Activated CD4-positive, alpha-beta T cell treated with anti-CD3 and anti-CD28 coated beads, Interleukin-2, amount 50 U/mL, for 48 hours (primary cell): ENCODE measurements around the gene UPF3A.
A peak's percentile ranks its signal among the peaks of the same experiment; 100 is the strongest.
"Not testable (repeated sequence)": the region's sequence is repeated elsewhere in the genome, so short reads cannot be mapped to it uniquely, and the experiment has no call there.

Source experiments
- DNase-seq, 2 experiments: peaks; one replicate each; pipeline ENCODE4 v3.0.0-alpha.2; 2020

The UPF3A gene, protein sequence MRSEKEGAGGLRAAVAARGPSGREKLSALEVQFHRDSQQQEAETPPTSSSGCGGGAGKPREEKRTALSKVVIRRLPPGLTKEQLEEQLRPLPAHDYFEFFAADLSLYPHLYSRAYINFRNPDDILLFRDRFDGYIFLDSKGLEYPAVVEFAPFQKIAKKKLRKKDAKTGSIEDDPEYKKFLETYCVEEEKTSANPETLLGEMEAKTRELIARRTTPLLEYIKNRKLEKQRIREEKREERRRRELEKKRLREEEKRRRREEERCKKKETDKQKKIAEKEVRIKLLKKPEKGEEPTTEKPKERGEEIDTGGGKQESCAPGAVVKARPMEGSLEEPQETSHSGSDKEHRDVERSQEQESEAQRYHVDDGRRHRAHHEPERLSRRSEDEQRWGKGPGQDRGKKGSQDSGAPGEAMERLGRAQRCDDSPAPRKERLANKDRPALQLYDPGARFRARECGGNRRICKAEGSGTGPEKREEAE

DNA sequence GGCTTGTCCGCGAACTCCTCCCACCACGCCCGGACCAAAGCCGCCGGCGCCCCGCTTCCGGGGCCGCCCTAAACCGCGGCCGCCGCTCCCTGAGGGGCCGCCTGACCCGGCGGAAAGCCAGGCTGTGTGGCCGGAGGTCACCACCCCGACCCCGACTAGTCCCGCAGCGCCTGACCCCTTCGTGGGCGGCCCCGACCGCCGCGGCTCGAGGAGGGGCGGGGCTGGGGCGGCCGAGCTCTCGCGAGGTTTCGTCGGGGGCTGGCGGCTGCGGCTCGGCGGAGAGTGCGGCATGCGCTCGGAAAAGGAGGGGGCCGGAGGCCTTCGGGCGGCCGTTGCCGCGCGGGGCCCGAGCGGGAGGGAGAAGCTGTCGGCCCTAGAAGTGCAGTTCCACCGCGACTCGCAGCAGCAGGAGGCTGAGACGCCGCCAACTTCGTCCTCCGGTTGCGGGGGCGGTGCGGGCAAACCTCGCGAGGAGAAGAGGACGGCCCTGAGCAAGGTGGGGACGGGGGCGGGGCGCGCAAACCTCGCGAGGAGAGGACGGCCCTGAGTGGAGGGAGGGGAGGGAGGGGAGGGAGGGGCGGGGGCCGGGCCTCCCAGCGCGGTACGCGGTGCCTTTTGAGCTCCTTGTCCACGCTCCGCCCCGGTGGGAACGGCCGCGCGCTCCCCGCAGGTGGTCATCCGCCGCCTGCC, at the start of gene UPF3A:
TSS of gene UPF3A (plus strand) at position 251 of the 690 bp plus-strand sequence. CDS start at position 290, 39 bp downstream.
- DNase-seq, result peak; percentile 88 to 90

GRCh38 chr13:114231886-114232285, 49.5 kb upstream of the UPF3A start:
- no peak for DNase-seq

GRCh38 chr13:114234266-114234644, 47.1 kb upstream of the UPF3A start:
- DNase-seq, result no peak

DNA sequence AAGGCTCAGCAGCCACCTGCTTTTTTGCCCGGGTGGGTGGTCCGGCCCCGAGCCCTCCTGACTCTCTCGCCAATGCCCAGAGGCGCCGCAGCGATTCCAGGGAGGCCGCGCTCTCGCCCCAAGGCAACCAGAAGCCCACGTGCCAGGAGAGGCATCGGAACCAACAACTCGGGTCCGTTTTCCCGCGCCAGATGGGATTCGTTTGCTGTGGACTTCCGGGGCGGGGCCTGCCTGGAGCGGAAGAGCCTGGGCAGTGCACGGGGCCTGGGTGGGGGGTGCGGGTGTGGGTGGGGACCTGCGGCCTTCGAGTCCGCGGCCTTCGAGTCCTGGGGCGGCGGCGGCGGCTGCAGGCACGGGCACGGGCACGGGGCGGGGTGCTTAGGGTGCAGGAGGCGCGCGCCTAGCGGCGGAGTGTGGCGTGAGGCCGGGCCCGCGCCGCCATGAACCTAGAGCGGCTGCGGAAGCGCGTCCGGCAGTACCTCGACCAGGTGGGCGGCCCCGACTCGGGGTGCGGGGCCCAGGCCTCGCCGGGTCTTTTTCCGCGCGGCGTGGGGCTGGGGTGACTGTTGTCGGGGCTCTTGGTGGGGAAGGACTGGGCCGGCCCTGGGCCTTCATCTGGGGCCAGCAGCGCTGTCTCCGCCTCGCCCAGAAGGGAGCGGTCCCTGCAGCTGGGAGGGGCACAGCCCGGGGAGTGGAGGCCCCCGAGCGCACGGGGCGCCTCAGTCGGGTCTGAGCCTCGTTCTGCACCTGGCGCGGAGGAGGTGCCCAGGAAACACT, 46.6 kb upstream of the UPF3A start, which contains the start of gene CDC16:
TSS of gene CDC16 (plus strand) at position 253 of the 777 bp plus-strand sequence. CDS start at position 441, 188 bp downstream.
- peak; percentile 94 for DNase-seq

GRCh38 chr13:114235697-114236096, 45.7 kb upstream of the UPF3A start:
- DNase-seq, result no peak

DNA sequence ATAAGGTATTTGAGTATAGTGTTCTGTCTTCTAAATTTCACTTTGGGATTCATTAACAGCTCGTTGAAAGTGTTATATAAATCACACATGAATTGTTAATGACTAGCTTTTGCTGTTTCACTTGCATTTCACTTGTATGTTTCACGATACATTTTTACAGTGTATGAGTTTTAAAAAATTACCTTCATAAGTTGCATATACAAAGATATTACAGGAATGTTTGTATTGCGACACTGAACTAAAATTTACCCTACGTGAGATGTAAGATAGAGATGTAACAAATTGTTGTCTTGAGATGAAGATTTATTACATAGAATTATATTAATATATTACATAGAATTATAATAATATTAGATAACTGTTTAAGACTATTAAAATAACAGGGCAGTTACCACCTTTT, 45.2 kb upstream of the UPF3A start:
- DNase-seq, result no peak

GRCh38 chr13:114237415-114238112, 43.8 kb upstream of the UPF3A start:
- no peak for DNase-seq

DNA sequence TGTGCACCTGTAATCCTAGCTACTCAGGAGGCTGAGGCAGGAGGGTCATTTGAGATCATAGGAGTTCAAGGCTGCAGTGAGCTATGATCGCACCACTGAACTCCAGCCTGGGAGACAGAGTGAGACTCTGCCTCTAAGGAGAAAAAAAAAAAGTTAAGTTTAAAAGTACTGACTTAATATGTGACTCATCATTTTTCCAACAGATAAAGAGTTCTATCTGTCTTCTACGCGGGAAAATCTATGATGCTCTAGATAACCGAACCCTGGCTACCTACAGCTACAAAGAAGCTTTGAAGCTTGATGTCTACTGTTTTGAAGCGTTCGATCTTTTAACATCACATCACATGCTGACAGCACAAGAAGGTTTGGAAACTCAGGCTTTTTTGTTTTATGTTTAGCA, 39.5 kb upstream of the UPF3A start:
- DNase-seq, result no peak

DNA sequence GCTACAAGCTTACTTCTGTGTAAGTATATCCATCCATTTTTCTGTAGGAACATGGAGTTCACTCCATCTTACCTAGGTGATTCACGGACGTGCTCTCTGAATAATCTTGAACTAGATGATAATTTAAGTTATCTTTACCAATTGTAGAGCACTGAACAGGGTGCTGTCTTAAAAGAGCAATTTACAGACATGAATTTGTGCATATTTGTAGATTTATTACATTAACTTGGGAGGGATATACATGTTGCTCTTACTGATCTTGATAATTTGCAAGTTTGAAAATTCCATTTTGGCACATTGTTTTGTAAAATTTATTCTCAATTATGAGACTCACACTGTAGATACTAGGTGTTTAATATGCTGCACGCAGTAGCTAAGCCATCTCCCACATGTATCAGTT, 37.4 kb upstream of the UPF3A start:
- no peak for DNase-seq

DNA sequence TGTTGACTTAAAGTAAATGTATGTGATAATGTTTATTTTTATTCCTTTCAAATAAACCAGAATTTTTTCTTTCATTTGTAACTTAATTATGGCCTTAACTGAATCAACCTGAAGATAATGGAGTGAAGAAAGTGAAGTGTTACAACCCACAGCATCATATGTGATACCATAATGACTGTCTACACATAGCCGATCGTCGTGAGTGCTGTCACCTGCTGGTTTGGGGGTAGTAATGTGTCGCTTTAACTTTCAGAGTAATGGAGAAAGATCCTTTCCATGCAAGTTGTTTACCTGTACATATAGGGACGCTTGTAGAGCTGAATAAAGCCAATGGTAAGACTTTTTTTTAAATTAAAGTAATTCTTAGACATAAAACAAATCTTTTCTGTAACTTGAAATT, 36.8 kb upstream of the UPF3A start:
- no peak for DNase-seq

GRCh38 chr13:114248011-114248410, 33.4 kb upstream of the UPF3A start:
- no peak for DNase-seq

DNA sequence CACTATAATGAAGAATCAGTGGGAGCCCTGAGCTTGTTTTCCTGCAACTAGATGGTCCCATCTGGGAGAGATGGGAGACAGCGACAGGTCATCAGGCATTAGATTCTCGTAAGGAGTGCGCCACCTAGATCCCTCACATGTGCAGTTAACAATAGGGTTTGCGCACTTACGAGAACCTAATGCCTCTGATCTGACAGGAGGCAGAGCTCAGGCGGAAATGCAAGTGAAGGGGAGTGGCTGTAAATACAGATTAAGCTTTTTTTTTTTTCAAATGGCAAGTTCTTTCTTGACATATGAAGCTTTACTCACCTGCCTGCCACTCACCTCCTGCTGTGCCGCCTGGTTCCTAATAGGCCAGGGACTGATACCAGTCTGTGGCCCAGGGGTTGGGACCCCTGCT, 32.3 kb upstream of the UPF3A start:
- DNase-seq, result no peak

DNA sequence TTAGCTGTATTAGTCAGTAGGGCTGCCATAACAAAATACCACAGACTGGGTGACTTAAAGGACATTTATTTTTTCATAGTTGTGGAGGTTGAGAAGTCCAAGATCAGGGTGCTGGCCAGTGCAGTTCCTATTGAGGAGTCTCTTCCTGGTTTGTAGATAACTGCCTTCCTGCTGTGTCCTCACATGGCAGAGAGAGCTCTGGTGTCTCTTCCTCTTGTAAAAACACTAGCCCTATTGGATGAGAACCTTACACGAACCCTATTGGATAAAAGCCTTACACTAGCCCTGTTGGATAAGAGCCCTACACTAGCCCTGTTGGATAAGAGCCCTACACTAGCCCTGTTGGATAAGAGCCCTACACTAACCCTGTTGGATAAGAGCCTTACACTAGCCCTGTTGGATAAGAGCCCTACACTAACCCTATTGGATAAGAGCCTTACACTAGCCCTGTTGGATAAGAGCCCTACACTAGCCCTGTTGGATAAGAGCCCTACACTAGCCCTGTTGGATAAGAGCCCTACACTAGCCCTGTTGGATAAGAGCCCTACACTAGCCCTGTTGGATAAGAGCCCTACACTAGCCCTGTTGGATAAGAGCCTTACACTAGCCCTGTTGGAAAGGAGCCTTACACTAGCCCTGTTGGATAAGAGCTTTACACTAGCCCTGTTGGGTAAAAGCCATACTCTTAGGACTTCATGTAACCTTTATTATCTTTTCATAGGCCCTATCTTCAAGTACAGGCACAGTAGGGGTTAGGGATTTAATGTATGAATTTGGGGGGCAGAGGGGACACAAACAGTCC, 29.6 kb upstream of the UPF3A start:
- not testable (repeated sequence) for DNase-seq

- no peak for DNase-seq
Measured at GRCh38 chr13:114256547-114256946, 24.9 kb upstream of the UPF3A start.

- DNase-seq, result no peak
Measured at GRCh38 chr13:114257014-114257413, 24.4 kb upstream of the UPF3A start.

DNA sequence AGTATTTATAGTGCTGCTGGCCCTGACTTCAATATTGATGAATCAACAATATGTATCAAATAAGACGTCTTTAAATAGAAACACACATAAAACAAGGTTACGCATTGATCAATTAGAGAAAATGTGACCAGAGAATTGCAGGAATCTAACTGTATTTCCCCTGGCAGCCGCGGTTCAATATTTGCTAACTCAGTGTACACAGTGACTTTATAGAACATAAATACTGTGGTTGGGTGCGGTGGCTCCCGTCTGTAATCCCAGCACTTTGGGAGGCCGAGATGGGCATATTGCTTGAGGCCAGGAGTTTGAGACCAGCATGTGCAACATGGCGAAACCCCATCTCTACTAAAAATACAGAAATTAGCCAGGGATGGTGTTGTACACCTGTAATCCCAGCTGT, 22.8 kb upstream of the UPF3A start:
- no peak for DNase-seq

GRCh38 chr13:114259374-114259773, 22.0 kb upstream of the UPF3A start:
- no peak for DNase-seq

DNA sequence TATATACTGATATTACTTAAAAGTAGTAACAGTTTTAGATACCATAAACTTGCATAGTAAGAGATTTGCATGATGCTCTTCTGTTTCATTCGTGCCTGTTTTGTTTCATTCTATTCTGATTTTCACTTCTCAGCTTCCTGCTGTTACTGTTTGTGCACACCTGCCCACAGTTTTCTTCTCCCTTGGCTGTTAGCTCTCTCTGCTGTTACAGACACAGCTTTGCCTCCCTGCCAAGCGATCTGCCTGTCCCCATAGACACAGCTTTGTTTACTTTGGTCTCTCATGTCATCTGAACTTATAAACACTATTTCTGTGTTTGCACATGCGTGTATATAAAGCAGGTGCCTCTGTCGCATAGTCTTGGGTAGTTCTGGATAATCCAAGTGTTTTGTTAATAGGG, 21.4 kb upstream of the UPF3A start:
- DNase-seq, result no peak

GRCh38 chr13:114260814-114261213, 20.6 kb upstream of the UPF3A start:
- DNase-seq, result no peak

GRCh38 chr13:114261328-114261965, 20.0 kb upstream of the UPF3A start:
- DNase-seq, result no peak

GRCh38 chr13:114263578-114263977, 17.8 kb upstream of the UPF3A start:
- DNase-seq, result no peak
